HG02943 (cell line): ENCODE data around the gene APOBEC3C.
A peak's percentile ranks its signal among the peaks of the same experiment; 100 is the strongest.
"Not testable (repeated sequence)": the region's sequence is repeated elsewhere in the genome, so short reads cannot be mapped to it uniquely, and the experiment has no call there.

ENCODE experiments used
- ATAC-seq: cut with Tn5 transposase; IDR thresholded peaks from one replicate; pipeline ENCODE4 v1.9.1; 2021; ENCODE audit warnings: mild to moderate bottlenecking, low read depth, moderate library complexity; ENCODE audit not compliant: unreplicated experiment

The APOBEC3C gene

GRCh38 chr22:38981992-38982927 lies 31.8 kb upstream of the APOBEC3C start, which contains the start of gene APOBEC3B:
TSS of gene APOBEC3B (plus strand) at chr22:38982347. CDS start at chr22:38982454, 107 bp downstream.
- peak; percentile 55 for ATAC-seq

GRCh38 chr22:38984224-38984623 lies 29.8 kb upstream of the APOBEC3C start:
- no peak for ATAC-seq

GRCh38 chr22:38984784-38985757 lies 29.0 kb upstream of the APOBEC3C start:
- ATAC-seq, result peak; percentile 53

GRCh38 chr22:38986629-38987028 lies 27.4 kb upstream of the APOBEC3C start:
- no peak for ATAC-seq

- no peak for ATAC-seq
Measured at GRCh38 chr22:38987171-38987895, 26.7 kb upstream of the APOBEC3C start.

GRCh38 chr22:38989466-38989865 lies 24.6 kb upstream of the APOBEC3C start:
- no peak for ATAC-seq

GRCh38 chr22:38992871-38993371 lies 21.1 kb upstream of the APOBEC3C start:
- ATAC-seq, result not testable (repeated sequence)

- no peak for ATAC-seq
Measured at GRCh38 chr22:38996105-38996504, 18.0 kb upstream of the APOBEC3C start.

- ATAC-seq, result no peak
Measured at GRCh38 chr22:38997518-38997917, 16.5 kb upstream of the APOBEC3C start.

- ATAC-seq, result no peak
Measured at GRCh38 chr22:39003165-39003638, 10.9 kb upstream of the APOBEC3C start.

- no peak for ATAC-seq
Measured at GRCh38 chr22:39007177-39007576, 6.9 kb upstream of the APOBEC3C start.

- ATAC-seq, result not testable (repeated sequence)
Measured at GRCh38 chr22:39008271-39008850, 5.7 kb upstream of the APOBEC3C start.

GRCh38 chr22:39010946-39011345 lies 3.1 kb upstream of the APOBEC3C start:
- no peak for ATAC-seq

- no peak for ATAC-seq
Measured at GRCh38 chr22:39012533-39013511, 1.2 kb upstream of the APOBEC3C start.

- not testable (repeated sequence) for ATAC-seq
Measured at GRCh38 chr22:39013561-39013941, 506 bp upstream of the APOBEC3C start.

GRCh38 chr22:39014723-39015121 lies 665 bp downstream of the APOBEC3C start:
- not testable (repeated sequence) for ATAC-seq

- no peak for ATAC-seq
Measured at GRCh38 chr22:39016592-39016991, 2.5 kb downstream of the APOBEC3C start.

- ATAC-seq, result no peak
Measured at GRCh38 chr22:39017596-39018365, 3.7 kb downstream of the APOBEC3C start.
